HCT116 (cell line): ENCODE data around the gene NRCAM. TPM values are rescaled to one million over a fixed set of nuclear protein-coding genes. Genes with fewer than 3 reads are reported as not detected.
A peak's percentile ranks its signal among the peaks of the same experiment; 100 is the strongest.

ENCODE experiments used
- ATAC-seq: fragments of 200-7000 bp; cut with Tn5 transposase; 2 replicates; pipeline ENCODE4 v1.9.1; 2020; ENCODE audit warnings: mild to moderate bottlenecking, moderate library complexity
- BruUV-seq: library from RNA; stranded (reverse); fragments of 400-500 nt; replicated peaks from 2 replicates; lab custom pipeline; 2021; lab: Mats Ljungman, UMichigan
- CTCF ChIA-PET: fragments of 300-600 bp; sonication (Branson Sonifier 250); formaldehyde crosslinking; loops from one replicate; lab custom pipeline; 2021; ENCODE audit warnings: antibody characterized with exemption; lab: Charles Lee
- POLR2A ChIA-PET: fragments of 300-600, 350-600 bp; sonication (Branson Sonifier 250); formaldehyde crosslinking; loops from one replicate; lab custom pipeline; 2021; ENCODE audit warnings: antibody characterized with exemption; lab: Charles Lee
- RAD21 ChIA-PET, 2 experiments: fragments of 300-600 bp; sonication (Branson Sonifier 250); formaldehyde crosslinking; loops; one replicate each; lab custom pipeline; 2023; ENCODE audit warnings: low total read pairs in 2 of 2; ENCODE audit not compliant: uncharacterized antibody in 2 of 2, unreplicated experiment in 2 of 2, low non-redundant PET in 1 of 2; lab: Charles Lee
- DNase-seq: peaks from one replicate; pipeline ENCODE4 v3.0.0-alpha.2; 2010; ENCODE audit warnings: low read depth, low spot score
- H2AFZ ChIP-seq: fragments of 200-600 bp; shearing (Covaris generic), sonication (generic); 2 replicates; pipeline ENCODE4 v1.6.1; 2017; ENCODE audit warnings: low read depth, mixed run types, mixed read lengths, antibody characterized with exemption, low read length; ENCODE audit not compliant: poor library complexity, severe bottlenecking
- H3K27ac ChIP-seq: 2 replicates; pipeline ENCODE4 v1.5.1; 2012; ENCODE audit warnings: low read depth, low read length
- H3K27me3 ChIP-seq: fragments of 200-600 bp; sonication (generic); 2 replicates; pipeline ENCODE4 v1.6.1; 2016; ENCODE audit warnings: mixed run types, low read length, mixed read lengths; ENCODE audit not compliant: insufficient read depth
- H3K36me3 ChIP-seq, 2 experiments: fragments of 200-500 bp in 1 of 2; fragments of 200-600 bp in 1 of 2; sonication (Bioruptor generic) in 1 of 2; sonication (generic) in 1 of 2; 2 replicates each; pipeline versions ENCODE4 v1.5.1 to v1.6.1; 2014 to 2016; ENCODE audit warnings: low read length in 2 of 2, inconsistent platforms in 1 of 2, mixed read lengths in 1 of 2, mixed run types in 1 of 2; ENCODE audit not compliant: insufficient read depth in 2 of 2, control insufficient read depth in 1 of 2
- H3K4me1 ChIP-seq, 2 experiments: fragments of 200-600 bp in 1 of 2; sonication (generic) in 1 of 2; 2 replicates each; pipeline versions ENCODE4 v1.5.1 to v1.6.1; 2012 to 2017; ENCODE audit warnings: low read length in 2 of 2, inconsistent platforms in 1 of 2, mild to moderate bottlenecking in 1 of 2, mixed read lengths in 1 of 2, mixed run types in 1 of 2, moderate library complexity in 1 of 2; ENCODE audit not compliant: insufficient read depth in 2 of 2, control insufficient read depth in 1 of 2
- H3K4me2 ChIP-seq: fragments of 200-600 bp; sonication (generic); 2 replicates; pipeline ENCODE4 v1.6.1; 2017; ENCODE audit warnings: mixed run types, low read length, mixed read lengths
- H3K4me3 ChIP-seq, 2 experiments: fragments of 200-600 bp in 1 of 2; sonication (generic) in 1 of 2; replicated peaks in 1 of 2; 2 replicates each; pipeline ENCODE4 v1.5.1; 2011 to 2016; ENCODE audit warnings: low read length in 2 of 2, control low read depth in 1 of 2, low read depth in 1 of 2, mild to moderate bottlenecking in 1 of 2, mixed read lengths in 1 of 2, mixed run types in 1 of 2
- H3K79me2 ChIP-seq: fragments of 200-600 bp; sonication (generic); 2 replicates; pipeline ENCODE4 v1.6.1; 2017; ENCODE audit warnings: mild to moderate bottlenecking, mixed run types, low read length, moderate library complexity, mixed read lengths; ENCODE audit not compliant: insufficient read depth
- H3K9ac ChIP-seq: fragments of 200-600 bp; sonication (generic); 2 replicates; pipeline ENCODE4 v1.6.1; 2016; ENCODE audit warnings: low read length, mixed read lengths
- H3K9me2 ChIP-seq: fragments of 200-600 bp; sonication (generic), shearing (Covaris generic); 2 replicates; pipeline ENCODE4 v1.6.1; 2017; ENCODE audit warnings: mixed run types, mild to moderate bottlenecking, moderate library complexity; ENCODE audit not compliant: insufficient read depth
- H3K9me3 ChIP-seq, 2 experiments: fragments of 200-500 bp in 1 of 2; fragments of 200-600 bp in 1 of 2; sonication (Bioruptor generic) in 1 of 2; sonication (generic) in 1 of 2; 2 replicates each; pipeline ENCODE4 v1.6.1; 2014 to 2017; ENCODE audit warnings: low read length in 2 of 2, mixed read lengths in 2 of 2, inconsistent platforms in 1 of 2, low read depth in 1 of 2, mild to moderate bottlenecking in 1 of 2, mixed run types in 1 of 2, moderate library complexity in 1 of 2; ENCODE audit not compliant: control insufficient read depth in 1 of 2, insufficient read depth in 1 of 2
- H4K20me1 ChIP-seq: fragments of 200-600 bp; sonication (generic), shearing (Covaris generic); 2 replicates; pipeline ENCODE4 v1.6.1; 2017; ENCODE audit warnings: mixed run types, mild to moderate bottlenecking, moderate library complexity; ENCODE audit not compliant: insufficient read depth
- EGR1 ChIP-seq: IDR thresholded peaks from 2 replicates; pipeline ENCODE4 v1.6.1; 2012; ENCODE audit warnings: low read depth
- ELF1 ChIP-seq: IDR thresholded peaks from 2 replicates; pipeline ENCODE4 v1.6.1; 2012; ENCODE audit warnings: low read depth, borderline replicate concordance
- EZH2 ChIP-seq: fragments of 200-600 bp; sonication (generic); IDR thresholded peaks from 2 replicates; pipeline ENCODE4 v1.6.1; 2017; ENCODE audit warnings: antibody characterized with exemption, mixed run types
- POLR2AphosphoS5 ChIP-seq: IDR thresholded peaks from 2 replicates; pipeline ENCODE4 v1.6.1; 2011; ENCODE audit warnings: mild to moderate bottlenecking, low read depth, low read length, moderate library complexity
- RAD21 ChIP-seq: IDR thresholded peaks from 2 replicates; pipeline ENCODE4 v1.6.1; 2012; ENCODE audit warnings: low read depth, mild to moderate bottlenecking
- SIN3A ChIP-seq: IDR thresholded peaks from 2 replicates; pipeline ENCODE4 v1.6.1; 2012; ENCODE audit warnings: low read depth
- SRF ChIP-seq: IDR thresholded peaks from 2 replicates; pipeline ENCODE4 v1.6.1; 2012; ENCODE audit warnings: low read depth
- TCF7L2 ChIP-seq: IDR thresholded peaks from 2 replicates; pipeline ENCODE4 v1.7.0; 2011; ENCODE audit warnings: borderline replicate concordance, inconsistent platforms; ENCODE audit not compliant: insufficient read depth, insufficient read length; ENCODE audit errors: extremely low read depth
- YY1 ChIP-seq: IDR thresholded peaks from 2 replicates; pipeline ENCODE4 v1.6.1; 2011; ENCODE audit warnings: low read length, low read depth, moderate library complexity, mild to moderate bottlenecking; ENCODE audit not compliant: insufficient replicate concordance; ENCODE audit errors: extremely low read depth
- intact Hi-C: fragments of 100-400 bp; cut with micrococcal nuclease; formaldehyde crosslinking; loops from 2 replicates; pipeline ENCODE4 v1.10.0; 2022
- total RNA-seq: library from RNA; stranded (reverse); gene quantifications from one replicate; pipeline ENCODE4 v1.2.1, GENCODE V29; 2021; ENCODE audit not compliant: unreplicated experiment
- TF ChIP-seq, protein P1 (sequence below): IDR thresholded peaks from 2 replicates; pipeline ENCODE4 v1.6.1; 2012
- TF ChIP-seq, protein P2 (sequence below), 3 experiments: fragments of 200-600 bp in 1 of 3; sonication (generic) in 1 of 3; IDR thresholded peaks in 2 of 3; conservative IDR thresholded peaks in 1 of 3; 2 replicates each; pipeline ENCODE4 v1.5.1; 2012 to 2017; ENCODE audit warnings: low read depth in 2 of 3, low read length in 2 of 3, antibody characterized with exemption in 1 of 3, borderline replicate concordance in 1 of 3, control low read depth in 1 of 3, mild to moderate bottlenecking in 1 of 3, mixed read lengths in 1 of 3, mixed run types in 1 of 3, moderate library complexity in 1 of 3; ENCODE audit not compliant: insufficient read depth in 1 of 3

Gene NRCAM
- total RNA-seq, 1 experiment from 2014 or later, result 0.15 TPM

DNA sequence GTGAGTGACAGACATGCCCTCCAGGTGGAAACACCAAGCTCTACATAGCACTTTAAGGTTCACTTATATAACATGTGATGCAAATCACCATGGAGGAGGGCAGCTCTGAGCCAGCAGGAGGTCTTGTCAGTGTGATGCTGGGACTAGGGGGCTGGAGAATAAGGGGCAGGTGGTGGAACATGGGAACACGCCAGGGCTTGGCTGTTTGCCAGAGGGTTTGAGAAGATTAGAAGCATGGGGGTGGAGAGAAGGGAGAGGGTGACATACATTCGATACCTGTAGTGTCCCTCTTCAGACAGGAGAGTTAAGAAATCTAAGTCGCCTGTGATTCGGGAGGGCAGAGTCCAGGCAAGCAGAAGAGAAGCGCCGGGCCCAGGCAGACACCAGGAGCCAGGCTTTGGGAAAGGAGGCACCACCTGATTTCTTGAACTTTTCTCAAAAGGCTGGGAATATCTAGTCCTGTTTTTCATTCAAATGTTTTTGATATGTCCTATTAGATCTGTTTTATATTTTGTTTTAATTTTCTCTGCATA, 309.1 kb downstream of the NRCAM start:
- ATAC-seq, result no peak
- H3K9me2 ChIP-seq, result no peaks in the 10 kb centered on the region
- H3K4me3 ChIP-seq, result no peak overlapping the region
- no TSS peak for BruUV-seq
- H3K9me3 ChIP-seq, result no peaks in the 10 kb centered on the region
- H3K9ac ChIP-seq, result no peak overlapping the region
- no peaks in the 10 kb centered on the region for H3K79me2 ChIP-seq
- DNase-seq, result no peak
- no peaks in the 10 kb centered on the region for H3K27me3 ChIP-seq
- no peak for TF ChIP-seq ELF1
- TF ChIP-seq SRF, result no peak
- no peak for TF ChIP-seq EGR1
- no peak for TF ChIP-seq RAD21
- no peak for TF ChIP-seq YY1
- H3K27ac ChIP-seq, result no peak overlapping the region
- no peaks in the 10 kb centered on the region for H3K36me3 ChIP-seq
- CTCF ChIA-PET, result interaction anchor here (2.0 kb wide), 1 partner anchor 33 kb away, joined by 17 read pairs; no protein-coding TSS in a partner anchor
- peaks cover 0 to 3% of the 10 kb centered on the region in 2 experiments; a peak in 1 of 4 replicates for H3K4me1 ChIP-seq
- H3K4me2 ChIP-seq, result no peak overlapping the region
- intact Hi-C loops, result loop anchor here (2.0 to 5.0 kb wide), 2 partner anchors 270 to 1354 kb away; no protein-coding TSS in a partner anchor
- no peak overlapping the region for H2AFZ ChIP-seq
- RAD21 ChIA-PET, result no interaction called here
- no peaks in the 10 kb centered on the region for H4K20me1 ChIP-seq
- POLR2A ChIA-PET, result no interaction called here

DNA sequence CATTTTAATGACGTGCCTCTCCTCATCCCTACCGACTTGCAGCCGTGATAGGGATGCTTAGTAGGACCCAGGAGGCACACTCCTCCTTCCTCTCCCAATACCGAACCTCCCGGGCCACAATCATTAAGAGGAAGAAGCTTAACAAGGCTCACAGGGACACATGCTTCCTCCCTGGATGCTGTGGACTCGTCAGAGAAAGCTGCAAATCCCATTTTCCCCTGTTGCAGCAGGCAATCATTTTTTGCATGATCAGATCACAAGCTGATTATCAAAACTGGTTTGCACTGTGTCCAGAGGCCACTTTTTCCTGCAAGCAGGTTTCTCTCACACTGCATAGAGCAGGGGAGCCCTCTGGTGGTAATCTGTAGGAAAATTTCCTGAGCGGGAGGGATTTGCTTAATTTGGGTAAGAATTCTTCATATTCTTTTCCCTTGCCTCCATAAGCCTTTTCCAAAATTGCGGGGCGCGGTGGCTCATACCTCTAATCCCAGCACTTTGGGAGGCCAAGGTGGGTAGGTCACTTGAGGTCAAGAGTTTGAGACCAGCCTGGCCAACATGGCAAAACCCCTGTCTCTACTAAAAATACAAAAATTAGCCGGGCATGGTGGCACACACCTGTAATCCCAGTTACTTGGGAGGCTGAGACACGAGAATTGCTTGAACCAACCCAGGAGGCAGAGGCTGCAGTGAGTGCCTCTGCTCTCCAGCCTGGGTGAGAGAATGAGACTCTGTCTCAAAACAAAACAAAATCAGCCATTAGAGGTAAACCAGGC, 310.0 kb downstream of the NRCAM start:
- peak overlapping the region in 1 of 2 experiments; percentile 24; a peak in 2 of 4 replicates for H3K4me3 ChIP-seq
- H4K20me1 ChIP-seq, result no peaks in the 10 kb centered on the region
- ChIA-PET CTCF (interaction anchor here (0.7 to 2.6 kb wide), 14 partner anchors 15 to 683 kb away, joined by 3 to 27 read pairs (median 4); partner anchors contain the start of gene PNPLA8), RAD21 (interaction anchor here (0.7 to 1.2 kb wide), 3 partner anchors 32 to 683 kb away, joined by 5 to 6 read pairs (median 6); no protein-coding TSS in a partner anchor), POLR2A (no interaction called here)
- no peak for TF ChIP-seq TCF7L2
- TF ChIP-seq SIN3A, result no peak
- no peak for TF ChIP-seq ELF1
- no peak for TF ChIP-seq EGR1
- no peak for TF ChIP-seq EZH2
- TF ChIP-seq, protein P1, sequence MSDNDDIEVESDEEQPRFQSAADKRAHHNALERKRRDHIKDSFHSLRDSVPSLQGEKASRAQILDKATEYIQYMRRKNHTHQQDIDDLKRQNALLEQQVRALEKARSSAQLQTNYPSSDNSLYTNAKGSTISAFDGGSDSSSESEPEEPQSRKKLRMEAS, result no peak
- no peak for TF ChIP-seq POLR2AphosphoS5
- TF ChIP-seq, protein P2, sequence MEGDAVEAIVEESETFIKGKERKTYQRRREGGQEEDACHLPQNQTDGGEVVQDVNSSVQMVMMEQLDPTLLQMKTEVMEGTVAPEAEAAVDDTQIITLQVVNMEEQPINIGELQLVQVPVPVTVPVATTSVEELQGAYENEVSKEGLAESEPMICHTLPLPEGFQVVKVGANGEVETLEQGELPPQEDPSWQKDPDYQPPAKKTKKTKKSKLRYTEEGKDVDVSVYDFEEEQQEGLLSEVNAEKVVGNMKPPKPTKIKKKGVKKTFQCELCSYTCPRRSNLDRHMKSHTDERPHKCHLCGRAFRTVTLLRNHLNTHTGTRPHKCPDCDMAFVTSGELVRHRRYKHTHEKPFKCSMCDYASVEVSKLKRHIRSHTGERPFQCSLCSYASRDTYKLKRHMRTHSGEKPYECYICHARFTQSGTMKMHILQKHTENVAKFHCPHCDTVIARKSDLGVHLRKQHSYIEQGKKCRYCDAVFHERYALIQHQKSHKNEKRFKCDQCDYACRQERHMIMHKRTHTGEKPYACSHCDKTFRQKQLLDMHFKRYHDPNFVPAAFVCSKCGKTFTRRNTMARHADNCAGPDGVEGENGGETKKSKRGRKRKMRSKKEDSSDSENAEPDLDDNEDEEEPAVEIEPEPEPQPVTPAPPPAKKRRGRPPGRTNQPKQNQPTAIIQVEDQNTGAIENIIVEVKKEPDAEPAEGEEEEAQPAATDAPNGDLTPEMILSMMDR (IDR thresholded peaks at IDR 0.05 in 2 of 3, conservative IDR thresholded peaks at IDR 0.05 in 1 of 3; ENCODE audit: borderline replicate concordance in 1 of 3, insufficient read depth in 1 of 3, low read depth in 2 of 3, low read length in 2 of 3), result peak; percentile 84 to 85 (median 85)
- TF ChIP-seq RAD21, result peak; percentile 95
- H3K9me3 ChIP-seq, result no peaks in the 10 kb centered on the region
- H2AFZ ChIP-seq, result peak overlapping the region; percentile 98
- H3K9ac ChIP-seq, result no peak overlapping the region
- H3K27me3 ChIP-seq, result no peaks in the 10 kb centered on the region
- no peaks in the 10 kb centered on the region for H3K36me3 ChIP-seq
- no peak overlapping the region for H3K27ac ChIP-seq
- DNase-seq, result peak; percentile 69
- ATAC-seq, result peak; percentile 91
- H3K79me2 ChIP-seq, result no peaks in the 10 kb centered on the region
- no TSS peak for BruUV-seq
- peak overlapping the region; percentile 75 for H3K4me2 ChIP-seq
- intact Hi-C loops, result loop anchor here (1.0 to 5.0 kb wide), 5 partner anchors 32 to 1353 kb away; no protein-coding TSS in a partner anchor
- H3K4me1 ChIP-seq, result peaks cover 0 to 3% of the 10 kb centered on the region in 2 experiments; a peak in 1 of 4 replicates
- H3K9me2 ChIP-seq, result no peaks in the 10 kb centered on the region
